A549 (cell line): ENCODE results near the gene ERGIC1.

ENCODE experiments used
- CEBPB ChIP-seq, 2 experiments: fragments of >200 bp in 1 of 2; sonication (Bioruptor Twin) in 1 of 2; formaldehyde crosslinking in 1 of 2; IDR thresholded peaks; 2 replicates each; pipeline ENCODE4 v1.6.1; 2012 to 2016
- CHD2 ChIP-seq: fragments of 150-350 bp; IDR thresholded peaks from 2 replicates; pipeline ENCODE4 v1.6.1; 2014; ENCODE audit warnings: low read length; ENCODE audit not compliant: partially characterized antibody
- EP300 ChIP-seq, 2 experiments: fragments of >200 bp; sonication (Bioruptor Twin); formaldehyde crosslinking; IDR thresholded peaks; 2 replicates in 1 of 2; 3 replicates in 1 of 2; pipeline ENCODE4 v1.6.1; 2016 to 2017
- FOSL2 ChIP-seq, 2 experiments: fragments of 450-650 bp in 1 of 2; fragments of >200 bp in 1 of 2; sonication (Bioruptor Twin) in 1 of 2; formaldehyde crosslinking; IDR thresholded peaks; 2 replicates each; pipeline versions ENCODE4 v1.5.0 to v1.6.1; 2016 to 2020; ENCODE audit warnings: mild to moderate bottlenecking in 1 of 2, moderate library complexity in 1 of 2
- HOXB5 ChIP-seq: fragments of 250-450 bp; sonication (Bioruptor Pico); IDR thresholded peaks from 2 replicates; pipeline ENCODE4 v1.5.0; 2020; ENCODE audit warnings: mild to moderate bottlenecking, moderate library complexity
- POLR2A ChIP-seq: IDR thresholded peaks from 2 replicates; pipeline ENCODE4 v1.6.1; 2012; ENCODE audit warnings: mild to moderate bottlenecking, low read length
- RCOR1 ChIP-seq: fragments of 150-350 bp; IDR thresholded peaks from 2 replicates; pipeline ENCODE4 v1.6.1; 2014; ENCODE audit warnings: antibody characterized with exemption, low read length, low read depth
- ZFP36 ChIP-seq: fragments of 450-650 bp; IDR thresholded peaks from 2 replicates; pipeline ENCODE4 v1.6.1; 2014; ENCODE audit warnings: borderline replicate concordance; ENCODE audit not compliant: partially characterized antibody
- TF ChIP-seq, protein P1 (sequence below): fragments of >200 bp; sonication (Bioruptor Twin); formaldehyde crosslinking; IDR thresholded peaks from 3 replicates; pipeline ENCODE4 v1.5.1; 2016
- TF ChIP-seq, protein P2 (sequence below): fragments of 200-600 bp; sonication (generic); IDR thresholded peaks from 2 replicates; pipeline ENCODE4 v1.6.1; 2016; ENCODE audit warnings: antibody characterized with exemption, mild to moderate bottlenecking, moderate library complexity
- TF ChIP-seq, protein P3 (sequence below): IDR thresholded peaks from 2 replicates; pipeline ENCODE4 v1.6.1; 2012
- TF ChIP-seq, protein P4 (sequence below): fragments of 450-650 bp; IDR thresholded peaks from 2 replicates; pipeline ENCODE4 v1.6.1; 2014; ENCODE audit warnings: antibody characterized with exemption

DNA sequence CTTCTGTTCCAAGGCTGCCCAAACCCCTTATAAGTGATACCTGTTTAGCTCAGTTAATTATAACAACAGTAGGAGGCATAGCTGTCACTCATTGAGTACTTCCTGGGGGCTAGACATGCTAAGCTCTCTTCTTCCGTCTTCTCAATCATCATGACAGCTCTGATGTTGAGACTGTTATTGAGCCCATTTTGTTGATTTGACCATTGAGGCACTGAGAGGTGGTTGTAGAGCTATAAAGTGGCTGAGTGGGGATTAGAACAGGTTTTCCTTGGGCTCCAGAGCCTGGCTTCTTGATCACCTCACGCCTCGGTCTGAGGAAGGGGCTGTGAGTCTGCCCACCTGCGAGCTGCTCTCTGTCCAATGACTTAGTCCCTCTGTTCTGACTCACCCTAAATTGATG is 99.2 kb downstream of the ERGIC1 start:
- TF ChIP-seq, protein P1, sequence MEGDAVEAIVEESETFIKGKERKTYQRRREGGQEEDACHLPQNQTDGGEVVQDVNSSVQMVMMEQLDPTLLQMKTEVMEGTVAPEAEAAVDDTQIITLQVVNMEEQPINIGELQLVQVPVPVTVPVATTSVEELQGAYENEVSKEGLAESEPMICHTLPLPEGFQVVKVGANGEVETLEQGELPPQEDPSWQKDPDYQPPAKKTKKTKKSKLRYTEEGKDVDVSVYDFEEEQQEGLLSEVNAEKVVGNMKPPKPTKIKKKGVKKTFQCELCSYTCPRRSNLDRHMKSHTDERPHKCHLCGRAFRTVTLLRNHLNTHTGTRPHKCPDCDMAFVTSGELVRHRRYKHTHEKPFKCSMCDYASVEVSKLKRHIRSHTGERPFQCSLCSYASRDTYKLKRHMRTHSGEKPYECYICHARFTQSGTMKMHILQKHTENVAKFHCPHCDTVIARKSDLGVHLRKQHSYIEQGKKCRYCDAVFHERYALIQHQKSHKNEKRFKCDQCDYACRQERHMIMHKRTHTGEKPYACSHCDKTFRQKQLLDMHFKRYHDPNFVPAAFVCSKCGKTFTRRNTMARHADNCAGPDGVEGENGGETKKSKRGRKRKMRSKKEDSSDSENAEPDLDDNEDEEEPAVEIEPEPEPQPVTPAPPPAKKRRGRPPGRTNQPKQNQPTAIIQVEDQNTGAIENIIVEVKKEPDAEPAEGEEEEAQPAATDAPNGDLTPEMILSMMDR = no peak
- TF ChIP-seq, protein P2, sequence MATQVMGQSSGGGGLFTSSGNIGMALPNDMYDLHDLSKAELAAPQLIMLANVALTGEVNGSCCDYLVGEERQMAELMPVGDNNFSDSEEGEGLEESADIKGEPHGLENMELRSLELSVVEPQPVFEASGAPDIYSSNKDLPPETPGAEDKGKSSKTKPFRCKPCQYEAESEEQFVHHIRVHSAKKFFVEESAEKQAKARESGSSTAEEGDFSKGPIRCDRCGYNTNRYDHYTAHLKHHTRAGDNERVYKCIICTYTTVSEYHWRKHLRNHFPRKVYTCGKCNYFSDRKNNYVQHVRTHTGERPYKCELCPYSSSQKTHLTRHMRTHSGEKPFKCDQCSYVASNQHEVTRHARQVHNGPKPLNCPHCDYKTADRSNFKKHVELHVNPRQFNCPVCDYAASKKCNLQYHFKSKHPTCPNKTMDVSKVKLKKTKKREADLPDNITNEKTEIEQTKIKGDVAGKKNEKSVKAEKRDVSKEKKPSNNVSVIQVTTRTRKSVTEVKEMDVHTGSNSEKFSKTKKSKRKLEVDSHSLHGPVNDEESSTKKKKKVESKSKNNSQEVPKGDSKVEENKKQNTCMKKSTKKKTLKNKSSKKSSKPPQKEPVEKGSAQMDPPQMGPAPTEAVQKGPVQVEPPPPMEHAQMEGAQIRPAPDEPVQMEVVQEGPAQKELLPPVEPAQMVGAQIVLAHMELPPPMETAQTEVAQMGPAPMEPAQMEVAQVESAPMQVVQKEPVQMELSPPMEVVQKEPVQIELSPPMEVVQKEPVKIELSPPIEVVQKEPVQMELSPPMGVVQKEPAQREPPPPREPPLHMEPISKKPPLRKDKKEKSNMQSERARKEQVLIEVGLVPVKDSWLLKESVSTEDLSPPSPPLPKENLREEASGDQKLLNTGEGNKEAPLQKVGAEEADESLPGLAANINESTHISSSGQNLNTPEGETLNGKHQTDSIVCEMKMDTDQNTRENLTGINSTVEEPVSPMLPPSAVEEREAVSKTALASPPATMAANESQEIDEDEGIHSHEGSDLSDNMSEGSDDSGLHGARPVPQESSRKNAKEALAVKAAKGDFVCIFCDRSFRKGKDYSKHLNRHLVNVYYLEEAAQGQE = no peak
- TF ChIP-seq POLR2A (no peak), ZFP36 (no peak), RCOR1 (no peak), CEBPB (IDR thresholded peaks at IDR 0.05) (no peak), CHD2 (no peak), HOXB5 (no peak), EP300 (IDR thresholded peaks at IDR 0.05) (no peak), FOSL2 (IDR thresholded peaks at IDR 0.05) (no peak), FOSL2 (CRISPR knock-in tag; IDR thresholded peaks at IDR 0.05) (no peak)
- TF ChIP-seq, protein P3, sequence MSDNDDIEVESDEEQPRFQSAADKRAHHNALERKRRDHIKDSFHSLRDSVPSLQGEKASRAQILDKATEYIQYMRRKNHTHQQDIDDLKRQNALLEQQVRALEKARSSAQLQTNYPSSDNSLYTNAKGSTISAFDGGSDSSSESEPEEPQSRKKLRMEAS = no peak
- TF ChIP-seq, protein P4, sequence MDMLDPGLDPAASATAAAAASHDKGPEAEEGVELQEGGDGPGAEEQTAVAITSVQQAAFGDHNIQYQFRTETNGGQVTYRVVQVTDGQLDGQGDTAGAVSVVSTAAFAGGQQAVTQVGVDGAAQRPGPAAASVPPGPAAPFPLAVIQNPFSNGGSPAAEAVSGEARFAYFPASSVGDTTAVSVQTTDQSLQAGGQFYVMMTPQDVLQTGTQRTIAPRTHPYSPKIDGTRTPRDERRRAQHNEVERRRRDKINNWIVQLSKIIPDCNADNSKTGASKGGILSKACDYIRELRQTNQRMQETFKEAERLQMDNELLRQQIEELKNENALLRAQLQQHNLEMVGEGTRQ = no peak
